HCT116 (cell line): ENCODE results near the gene PVRIG.

Experiments used
- CEBPB ChIP-seq: IDR thresholded peaks from 2 replicates; pipeline ENCODE4 v1.6.1; 2012; ENCODE audit warnings: low read depth
- EGR1 ChIP-seq: IDR thresholded peaks from 2 replicates; pipeline ENCODE4 v1.6.1; 2012; ENCODE audit warnings: low read depth
- JUND ChIP-seq: IDR thresholded peaks from 2 replicates; pipeline ENCODE4 v1.6.1; 2012
- POLR2A ChIP-seq: IDR thresholded peaks from 2 replicates; pipeline ENCODE4 v1.7.0; 2011; ENCODE audit warnings: borderline replicate concordance; ENCODE audit not compliant: insufficient read depth, insufficient read length; ENCODE audit errors: extremely low read depth
- RAD21 ChIP-seq: IDR thresholded peaks from 2 replicates; pipeline ENCODE4 v1.6.1; 2012; ENCODE audit warnings: low read depth, mild to moderate bottlenecking
- SRF ChIP-seq: IDR thresholded peaks from 2 replicates; pipeline ENCODE4 v1.6.1; 2012; ENCODE audit warnings: low read depth
- YY1 ChIP-seq: IDR thresholded peaks from 2 replicates; pipeline ENCODE4 v1.6.1; 2011; ENCODE audit warnings: low read length, low read depth, moderate library complexity, mild to moderate bottlenecking; ENCODE audit not compliant: insufficient replicate concordance; ENCODE audit errors: extremely low read depth
- ZNF274 ChIP-seq: fragments of 200-500 bp; sonication (Bioruptor generic); IDR thresholded peaks from 2 replicates; pipeline ENCODE4 v1.6.1; 2014; ENCODE audit warnings: mild to moderate bottlenecking, low read depth, low read length, inconsistent platforms
- TF ChIP-seq, protein P1 (sequence below), 3 experiments: fragments of 200-600 bp in 1 of 3; sonication (generic) in 1 of 3; IDR thresholded peaks in 2 of 3; conservative IDR thresholded peaks in 1 of 3; 2 replicates each; pipeline ENCODE4 v1.5.1; 2012 to 2017; ENCODE audit warnings: low read depth in 2 of 3, low read length in 2 of 3, antibody characterized with exemption in 1 of 3, borderline replicate concordance in 1 of 3, control low read depth in 1 of 3, mild to moderate bottlenecking in 1 of 3, mixed read lengths in 1 of 3, mixed run types in 1 of 3, moderate library complexity in 1 of 3; ENCODE audit not compliant: insufficient read depth in 1 of 3
- TF ChIP-seq, protein P2 (sequence below): IDR thresholded peaks from 2 replicates; pipeline ENCODE4 v1.6.1; 2012

DNA sequence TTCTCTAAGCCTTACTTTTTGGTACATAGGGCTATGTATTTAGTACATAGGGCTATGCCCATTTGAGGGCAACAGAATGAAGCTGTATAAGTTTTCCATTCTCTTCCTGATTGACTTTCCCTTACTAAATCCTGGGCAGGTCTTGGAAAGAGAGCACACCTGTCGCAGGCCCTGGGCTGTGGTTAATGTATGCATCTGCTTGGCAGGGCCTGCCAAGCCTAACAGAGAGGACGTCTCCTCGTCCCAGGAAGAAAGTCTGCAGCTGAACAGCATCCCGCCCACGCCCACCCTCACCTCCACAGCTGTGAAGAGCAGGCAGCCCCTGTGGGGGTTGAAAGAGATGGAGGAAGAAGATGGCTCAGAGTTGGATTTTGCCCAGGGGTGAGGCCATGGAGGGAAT lies 8.9 kb upstream of the PVRIG start:
- TF ChIP-seq SRF: no peak
- no peak for TF ChIP-seq YY1
- TF ChIP-seq, protein P1, sequence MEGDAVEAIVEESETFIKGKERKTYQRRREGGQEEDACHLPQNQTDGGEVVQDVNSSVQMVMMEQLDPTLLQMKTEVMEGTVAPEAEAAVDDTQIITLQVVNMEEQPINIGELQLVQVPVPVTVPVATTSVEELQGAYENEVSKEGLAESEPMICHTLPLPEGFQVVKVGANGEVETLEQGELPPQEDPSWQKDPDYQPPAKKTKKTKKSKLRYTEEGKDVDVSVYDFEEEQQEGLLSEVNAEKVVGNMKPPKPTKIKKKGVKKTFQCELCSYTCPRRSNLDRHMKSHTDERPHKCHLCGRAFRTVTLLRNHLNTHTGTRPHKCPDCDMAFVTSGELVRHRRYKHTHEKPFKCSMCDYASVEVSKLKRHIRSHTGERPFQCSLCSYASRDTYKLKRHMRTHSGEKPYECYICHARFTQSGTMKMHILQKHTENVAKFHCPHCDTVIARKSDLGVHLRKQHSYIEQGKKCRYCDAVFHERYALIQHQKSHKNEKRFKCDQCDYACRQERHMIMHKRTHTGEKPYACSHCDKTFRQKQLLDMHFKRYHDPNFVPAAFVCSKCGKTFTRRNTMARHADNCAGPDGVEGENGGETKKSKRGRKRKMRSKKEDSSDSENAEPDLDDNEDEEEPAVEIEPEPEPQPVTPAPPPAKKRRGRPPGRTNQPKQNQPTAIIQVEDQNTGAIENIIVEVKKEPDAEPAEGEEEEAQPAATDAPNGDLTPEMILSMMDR (IDR thresholded peaks at IDR 0.05 in 2 of 3, conservative IDR thresholded peaks at IDR 0.05 in 1 of 3; ENCODE audit: borderline replicate concordance in 1 of 3, insufficient read depth in 1 of 3, low read depth in 2 of 3, low read length in 2 of 3): no peak
- TF ChIP-seq, protein P2, sequence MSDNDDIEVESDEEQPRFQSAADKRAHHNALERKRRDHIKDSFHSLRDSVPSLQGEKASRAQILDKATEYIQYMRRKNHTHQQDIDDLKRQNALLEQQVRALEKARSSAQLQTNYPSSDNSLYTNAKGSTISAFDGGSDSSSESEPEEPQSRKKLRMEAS: no peak
- no peak for TF ChIP-seq RAD21
- TF ChIP-seq CEBPB: no peak
- no peak for TF ChIP-seq POLR2A
- TF ChIP-seq EGR1: no peak
- TF ChIP-seq JUND: no peak
- no peak for TF ChIP-seq ZNF274
